ENCODE data around the gene TMEM223. TPM values are rescaled to one million over a fixed set of nuclear protein-coding genes. Genes with fewer than 3 reads are reported as not detected.

TMEM223 gene
- total RNA-seq, 1 donor, result 9.0 TPM

GRCh38 chr11:62823677-62824076, 31.9 kb upstream of the TMEM223 start:
- peaks cover 6% of the 10 kb centered on the region for H4K20me1 ChIP-seq (ENCODE audit: insufficient read depth, low read length)
- H3K4me2 ChIP-seq (ENCODE audit: insufficient read depth, low read length), result no peak overlapping the region
- H3K4me1 ChIP-seq (ENCODE audit: insufficient read depth, low read length), result no peaks in the 10 kb centered on the region
- H3K27me3 ChIP-seq (ENCODE audit: insufficient read depth, low read length), result no peaks in the 10 kb centered on the region
- H2AFZ ChIP-seq (ENCODE audit: low read length), result no peak overlapping the region
- no peaks in the 10 kb centered on the region for H3K9me3 ChIP-seq (ENCODE audit: low read depth, low read length)
- DNase-seq (ENCODE audit: insufficient read length, low spot score, missing footprints), result no peak
- H3K27ac ChIP-seq (ENCODE audit: low read depth, low read length), result no peak overlapping the region
- H3K79me2 ChIP-seq (ENCODE audit: insufficient read depth, low read length), result peaks cover 23% of the 10 kb centered on the region
- TF ChIP-seq, protein P1, sequence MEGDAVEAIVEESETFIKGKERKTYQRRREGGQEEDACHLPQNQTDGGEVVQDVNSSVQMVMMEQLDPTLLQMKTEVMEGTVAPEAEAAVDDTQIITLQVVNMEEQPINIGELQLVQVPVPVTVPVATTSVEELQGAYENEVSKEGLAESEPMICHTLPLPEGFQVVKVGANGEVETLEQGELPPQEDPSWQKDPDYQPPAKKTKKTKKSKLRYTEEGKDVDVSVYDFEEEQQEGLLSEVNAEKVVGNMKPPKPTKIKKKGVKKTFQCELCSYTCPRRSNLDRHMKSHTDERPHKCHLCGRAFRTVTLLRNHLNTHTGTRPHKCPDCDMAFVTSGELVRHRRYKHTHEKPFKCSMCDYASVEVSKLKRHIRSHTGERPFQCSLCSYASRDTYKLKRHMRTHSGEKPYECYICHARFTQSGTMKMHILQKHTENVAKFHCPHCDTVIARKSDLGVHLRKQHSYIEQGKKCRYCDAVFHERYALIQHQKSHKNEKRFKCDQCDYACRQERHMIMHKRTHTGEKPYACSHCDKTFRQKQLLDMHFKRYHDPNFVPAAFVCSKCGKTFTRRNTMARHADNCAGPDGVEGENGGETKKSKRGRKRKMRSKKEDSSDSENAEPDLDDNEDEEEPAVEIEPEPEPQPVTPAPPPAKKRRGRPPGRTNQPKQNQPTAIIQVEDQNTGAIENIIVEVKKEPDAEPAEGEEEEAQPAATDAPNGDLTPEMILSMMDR (IDR thresholded peaks at IDR 0.05; ENCODE audit: extremely low read depth, low read depth, low read length), result no peak
- H3K4me3 ChIP-seq (ENCODE audit: insufficient read depth, low read length), result no peak overlapping the region
- H3K36me3 ChIP-seq (ENCODE audit: insufficient read depth, low read length), result peaks cover 81% of the 10 kb centered on the region

DNA sequence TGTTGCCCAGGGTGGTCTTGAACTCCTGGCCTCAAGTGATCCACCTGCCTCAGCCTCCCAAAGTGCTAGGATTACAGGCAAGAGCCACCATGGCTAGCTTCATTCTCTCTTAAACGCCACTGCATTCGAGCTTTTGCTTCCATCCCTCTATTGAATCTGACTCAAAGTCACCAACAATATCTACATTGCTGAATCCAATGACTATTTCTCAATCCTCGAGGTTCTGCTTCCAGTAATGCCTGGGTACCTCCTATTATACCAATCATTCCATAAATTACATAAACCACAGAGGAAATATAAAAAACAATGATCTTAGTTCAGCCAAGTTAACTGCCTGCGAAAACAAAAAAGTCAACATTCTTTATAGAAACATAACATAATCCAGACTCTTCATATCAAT, 25.3 kb upstream of the TMEM223 start:
- Histone ChIP-seq H3K27ac (ENCODE audit: low read depth, low read length) (no peak overlapping the region), H3K4me2 (ENCODE audit: insufficient read depth, low read length) (no peak overlapping the region), H3K79me2 (ENCODE audit: insufficient read depth, low read length) (no peaks in the 10 kb centered on the region), H3K36me3 (ENCODE audit: insufficient read depth, low read length) (peaks cover 61% of the 10 kb centered on the region), H3K4me3 (ENCODE audit: insufficient read depth, low read length) (no peak overlapping the region), H3K9me3 (ENCODE audit: low read depth, low read length) (no peaks in the 10 kb centered on the region), H3K4me1 (ENCODE audit: insufficient read depth, low read length) (no peaks in the 10 kb centered on the region), H4K20me1 (ENCODE audit: insufficient read depth, low read length) (no peaks in the 10 kb centered on the region), H3K27me3 (ENCODE audit: insufficient read depth, low read length) (no peaks in the 10 kb centered on the region), H2AFZ (ENCODE audit: low read length) (no peak overlapping the region)
- TF ChIP-seq, protein P1 (IDR thresholded peaks at IDR 0.05; ENCODE audit: extremely low read depth, low read depth, low read length), result no peak
- no peak for DNase-seq (ENCODE audit: insufficient read length, low spot score, missing footprints)

GRCh38 chr11:62816557-62816956, 24.8 kb upstream of the TMEM223 start:
- Histone ChIP-seq H3K27me3 (ENCODE audit: insufficient read depth, low read length) (no peaks in the 10 kb centered on the region), H4K20me1 (ENCODE audit: insufficient read depth, low read length) (no peaks in the 10 kb centered on the region), H3K4me2 (ENCODE audit: insufficient read depth, low read length) (no peak overlapping the region), H3K27ac (ENCODE audit: low read depth, low read length) (no peak overlapping the region), H3K4me1 (ENCODE audit: insufficient read depth, low read length) (no peaks in the 10 kb centered on the region), H3K79me2 (ENCODE audit: insufficient read depth, low read length) (no peaks in the 10 kb centered on the region), H3K36me3 (ENCODE audit: insufficient read depth, low read length) (peaks cover 58% of the 10 kb centered on the region), H2AFZ (ENCODE audit: low read length) (no peak overlapping the region), H3K4me3 (ENCODE audit: insufficient read depth, low read length) (no peak overlapping the region), H3K9me3 (ENCODE audit: low read depth, low read length) (no peaks in the 10 kb centered on the region)
- no peak for DNase-seq (ENCODE audit: insufficient read length, low spot score, missing footprints)
- TF ChIP-seq, protein P1 (IDR thresholded peaks at IDR 0.05; ENCODE audit: extremely low read depth, low read depth, low read length), result no peak

- H3K4me2 ChIP-seq (ENCODE audit: insufficient read depth, low read length), result no peak overlapping the region
- no peak overlapping the region for H3K4me3 ChIP-seq (ENCODE audit: insufficient read depth, low read length)
- H4K20me1 ChIP-seq (ENCODE audit: insufficient read depth, low read length), result no peaks in the 10 kb centered on the region
- no peak overlapping the region for H2AFZ ChIP-seq (ENCODE audit: low read length)
- H3K79me2 ChIP-seq (ENCODE audit: insufficient read depth, low read length), result no peaks in the 10 kb centered on the region
- H3K36me3 ChIP-seq (ENCODE audit: insufficient read depth, low read length), result peaks cover 26% of the 10 kb centered on the region
- H3K27me3 ChIP-seq (ENCODE audit: insufficient read depth, low read length), result no peaks in the 10 kb centered on the region
- TF ChIP-seq, protein P1 (IDR thresholded peaks at IDR 0.05; ENCODE audit: extremely low read depth, low read depth, low read length), result no peak
- no peak overlapping the region for H3K27ac ChIP-seq (ENCODE audit: low read depth, low read length)
- no peaks in the 10 kb centered on the region for H3K9me3 ChIP-seq (ENCODE audit: low read depth, low read length)
- no peak for DNase-seq (ENCODE audit: insufficient read length, low spot score, missing footprints)
- peaks cover 4% of the 10 kb centered on the region for H3K4me1 ChIP-seq (ENCODE audit: insufficient read depth, low read length)
These were observed 19.9 kb upstream of the TMEM223 start for GRCh38 chr11:62811659-62812058.
